ENCODE results near the gene ASXL2.

Gene ASXL2

GRCh38 chr2:25740810-25741381 is 137.4 kb downstream of the ASXL2 start:
- H3K27ac Mint-ChIP-seq = peak overlapping the region in 1 of 3 experiments; percentile 36
- H3K9me3 Mint-ChIP-seq = no peaks in the 10 kb centered on the region
- H3K27me3 Mint-ChIP-seq (ENCODE audit: low read depth) = no peaks in the 10 kb centered on the region
- no peak for TF ChIP-seq CTCF (IDR thresholded peaks at IDR 0.05; ENCODE audit: unreplicated experiment in 3 of 3)
- peaks cover 38% of the 10 kb centered on the region for H3K36me3 Mint-ChIP-seq (ENCODE audit: low read depth)
- H3K4me1 Mint-ChIP-seq = peaks cover 27% of the 10 kb centered on the region
- H3K4me3 Mint-ChIP-seq = no peak overlapping the region

DNA sequence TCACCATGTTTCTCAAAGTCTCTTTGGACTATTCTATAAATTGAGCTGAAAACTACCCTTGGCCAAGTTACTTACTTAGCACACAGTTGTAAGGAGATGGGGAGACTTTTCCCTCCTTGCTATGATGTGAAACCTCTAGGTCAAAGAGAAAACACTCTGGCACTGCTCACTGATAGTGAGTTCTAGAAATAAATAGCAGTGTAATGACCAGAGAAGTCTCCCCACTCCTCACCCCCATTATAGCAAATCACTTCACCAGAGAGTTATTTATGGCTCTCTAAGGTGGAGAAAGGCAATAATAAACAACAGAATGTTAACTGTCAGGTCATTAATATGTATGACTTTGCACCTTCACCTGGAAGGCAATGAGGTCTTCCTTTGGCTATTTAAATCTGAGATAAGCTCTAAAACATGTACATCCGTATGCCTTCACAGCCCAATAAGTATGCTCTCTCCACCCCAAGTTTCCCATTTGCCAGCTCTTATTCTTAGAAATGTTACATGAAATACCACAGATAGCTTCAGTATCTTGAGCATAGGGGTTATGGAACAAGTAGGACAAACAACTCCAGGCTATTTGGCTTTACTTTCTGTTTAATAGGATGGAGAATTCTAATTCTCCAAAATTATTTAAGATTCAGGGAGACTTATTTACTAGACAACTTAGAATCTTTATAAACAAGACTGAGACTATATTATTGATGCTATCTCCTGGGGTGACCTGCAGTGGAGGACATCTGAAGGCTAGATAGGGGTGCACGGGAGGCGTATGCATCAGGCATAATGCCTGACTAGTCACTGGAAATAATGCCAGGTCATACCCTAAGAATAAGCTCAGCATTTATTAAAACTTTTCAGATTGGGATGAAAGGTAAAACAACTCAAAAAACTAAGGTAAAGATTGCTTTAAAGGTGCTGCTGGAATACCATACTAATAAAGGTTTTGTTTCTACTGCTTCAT is 139.6 kb downstream of the ASXL2 start:
- TF ChIP-seq CTCF (IDR thresholded peaks at IDR 0.05; ENCODE audit: unreplicated experiment in 3 of 3) = no peak

DNA sequence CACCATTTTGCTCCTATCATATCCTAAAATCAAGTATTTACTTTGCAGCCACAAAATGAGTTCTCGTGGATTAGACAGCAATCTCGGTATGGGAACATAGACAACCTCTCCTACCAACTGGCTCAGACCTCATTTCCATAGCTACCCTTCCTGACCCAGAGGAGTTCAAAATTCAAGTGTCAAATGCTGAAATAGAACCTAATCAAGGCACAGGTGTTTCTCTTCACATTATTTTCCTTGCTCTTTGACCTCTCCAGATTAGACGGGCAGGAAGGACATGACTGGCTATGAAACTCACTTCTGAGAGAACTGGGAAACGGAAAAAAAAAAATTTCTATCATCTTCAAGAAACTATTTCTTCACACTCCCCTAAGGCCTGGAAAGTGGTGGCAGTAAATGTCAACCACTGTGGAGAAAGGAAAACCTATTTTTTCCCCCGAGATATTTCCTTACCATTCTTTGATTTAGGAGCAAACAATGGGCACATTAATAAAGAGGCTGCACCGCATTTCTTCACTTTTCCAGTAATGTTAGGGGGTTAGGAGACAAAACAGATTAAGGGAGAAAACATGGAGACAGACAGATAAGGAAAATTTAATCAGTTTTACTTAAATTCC is 141.3 kb downstream of the ASXL2 start:
- TF ChIP-seq CTCF (IDR thresholded peaks at IDR 0.05; ENCODE audit: unreplicated experiment in 3 of 3) = no peak
- Mint-ChIP-seq H3K36me3 (ENCODE audit: low read depth) (peaks cover 8% of the 10 kb centered on the region), H3K27ac (no peak overlapping the region), H3K27me3 (ENCODE audit: low read depth) (no peaks in the 10 kb centered on the region), H3K4me3 (no peak overlapping the region), H3K4me1 (peaks cover 32% of the 10 kb centered on the region), H3K9me3 (no peaks in the 10 kb centered on the region)

More for the DNA sequence above, 139.6 kb downstream of the ASXL2 start:
- Mint-ChIP-seq H3K4me3 (no peak overlapping the region), H3K4me1 (peaks cover 32% of the 10 kb centered on the region), H3K9me3 (no peaks in the 10 kb centered on the region), H3K27ac (no peak overlapping the region), H3K27me3 (ENCODE audit: low read depth) (no peaks in the 10 kb centered on the region), H3K36me3 (ENCODE audit: low read depth) (peaks cover 25% of the 10 kb centered on the region)

DNA sequence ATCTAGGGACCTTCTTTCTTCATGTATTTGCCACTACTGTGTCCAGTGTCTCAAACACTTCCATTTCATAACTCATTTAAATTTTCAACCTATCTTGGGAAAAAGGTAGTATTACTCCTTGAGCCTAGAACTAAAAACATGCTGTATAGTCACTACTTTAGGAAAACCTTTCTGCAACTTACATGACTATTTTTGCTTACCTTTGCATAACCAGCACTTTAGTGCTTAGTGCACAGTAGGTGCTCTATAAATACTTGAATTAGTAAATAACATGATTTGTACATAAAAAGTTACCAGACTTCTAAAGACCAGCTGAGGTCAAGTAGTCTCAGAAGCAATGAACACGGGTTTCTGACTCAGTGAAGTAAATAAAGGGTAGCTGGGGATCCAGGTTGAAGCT is 142.5 kb downstream of the ASXL2 start:
- no peak for TF ChIP-seq CTCF (IDR thresholded peaks at IDR 0.05; ENCODE audit: unreplicated experiment in 3 of 3)
- H3K4me1 Mint-ChIP-seq = peaks cover 21% of the 10 kb centered on the region
- H3K4me3 Mint-ChIP-seq = no peak overlapping the region

DNA sequence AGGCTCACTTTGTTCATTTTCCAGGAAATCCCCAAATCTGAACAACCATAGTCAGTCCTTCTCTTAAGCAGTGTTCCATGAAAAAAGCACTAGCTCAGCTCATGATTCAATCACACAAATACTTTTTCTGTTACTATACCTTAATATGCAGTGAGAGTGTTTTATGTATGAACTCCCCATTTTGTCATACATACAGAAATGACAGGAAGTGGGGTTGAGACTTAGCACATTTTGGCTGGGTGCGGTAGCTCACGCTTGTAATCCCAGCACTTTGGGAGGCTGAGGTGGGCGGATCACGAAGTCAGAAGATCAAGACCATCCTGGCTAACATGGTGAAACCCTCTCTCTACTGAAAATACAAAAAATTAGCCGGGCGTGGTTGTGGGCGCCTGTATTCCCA is 149.7 kb downstream of the ASXL2 start:
- Mint-ChIP-seq H3K27ac (no peak overlapping the region), H3K27me3 (ENCODE audit: low read depth) (peaks cover 4% of the 10 kb centered on the region), H3K36me3 (ENCODE audit: low read depth) (no peaks in the 10 kb centered on the region), H3K9me3 (no peaks in the 10 kb centered on the region), H3K4me3 (no peak overlapping the region), H3K4me1 (no peaks in the 10 kb centered on the region)
- no peak for TF ChIP-seq CTCF (IDR thresholded peaks at IDR 0.05; ENCODE audit: unreplicated experiment in 3 of 3)

More for the DNA sequence above, 142.5 kb downstream of the ASXL2 start:
- Mint-ChIP-seq H3K27me3 (ENCODE audit: low read depth) (no peaks in the 10 kb centered on the region), H3K36me3 (ENCODE audit: low read depth) (peaks cover 4% of the 10 kb centered on the region), H3K9me3 (no peaks in the 10 kb centered on the region), H3K27ac (no peak overlapping the region)
